Measurements from ENCODE around the gene SIVA1. TPM values are rescaled to one million over a fixed set of nuclear protein-coding genes. Genes with fewer than 3 reads are reported as not detected.

SIVA1 gene
- total and polyA plus RNA-seq, 4 donors, result 67.4 to 115 (median 99.6) TPM

GRCh38 chr14:104788873-104789663 is 36.1 kb downstream of the SIVA1 start:
- 48% methylated on average over 39 of the region's 39 CpGs for WGBS
- TF ChIP-seq RXRA (IDR thresholded peaks at IDR 0.05) (peak in 1 of 2 donors; percentile 61), TAF1 (conservative IDR thresholded peaks at IDR 0.05) (no peak), HNF4A (conservative IDR thresholded peaks at IDR 0.05) (peak; percentile 10 to 50), SP1 (IDR thresholded peaks at IDR 0.05) (peak; percentile 11), GABPA (IDR thresholded peaks at IDR 0.05 in 1 of 2, conservative IDR thresholded peaks at IDR 0.05 in 1 of 2) (no peak)
- H3K4me3 ChIP-seq (ENCODE audit: low read depth in 1 of 3, low read length in 3 of 3), result no peak overlapping the region
- H3K27me3 ChIP-seq (ENCODE audit: control insufficient read depth in 4 of 4, insufficient read depth in 4 of 4, low read length in 3 of 4), result no peaks in the 10 kb centered on the region
- H3K9ac ChIP-seq (ENCODE audit: low read depth in 1 of 2, low read length in 2 of 2), result no peak overlapping the region
- DNase-seq (ENCODE audit: low spot score), result no peak
- H3K9me3 ChIP-seq (ENCODE audit: control insufficient read depth in 4 of 4, low read length in 3 of 4), result no peaks in the 10 kb centered on the region
- H3K4me1 ChIP-seq (ENCODE audit: control insufficient read depth in 4 of 4, insufficient read depth in 4 of 4, low read length in 3 of 4), result peaks cover 55 to 87% (median 76%) of the 10 kb centered on the region in 4 donors
- peak overlapping the region; percentile 39 to 68 for H3K27ac ChIP-seq (ENCODE audit: low read depth in 1 of 2, low read length in 2 of 2)
- no peaks in the 10 kb centered on the region for H3K36me3 ChIP-seq (ENCODE audit: control insufficient read depth in 4 of 4, insufficient read depth in 3 of 4, low read depth in 1 of 4, low read length in 3 of 4)

DNA sequence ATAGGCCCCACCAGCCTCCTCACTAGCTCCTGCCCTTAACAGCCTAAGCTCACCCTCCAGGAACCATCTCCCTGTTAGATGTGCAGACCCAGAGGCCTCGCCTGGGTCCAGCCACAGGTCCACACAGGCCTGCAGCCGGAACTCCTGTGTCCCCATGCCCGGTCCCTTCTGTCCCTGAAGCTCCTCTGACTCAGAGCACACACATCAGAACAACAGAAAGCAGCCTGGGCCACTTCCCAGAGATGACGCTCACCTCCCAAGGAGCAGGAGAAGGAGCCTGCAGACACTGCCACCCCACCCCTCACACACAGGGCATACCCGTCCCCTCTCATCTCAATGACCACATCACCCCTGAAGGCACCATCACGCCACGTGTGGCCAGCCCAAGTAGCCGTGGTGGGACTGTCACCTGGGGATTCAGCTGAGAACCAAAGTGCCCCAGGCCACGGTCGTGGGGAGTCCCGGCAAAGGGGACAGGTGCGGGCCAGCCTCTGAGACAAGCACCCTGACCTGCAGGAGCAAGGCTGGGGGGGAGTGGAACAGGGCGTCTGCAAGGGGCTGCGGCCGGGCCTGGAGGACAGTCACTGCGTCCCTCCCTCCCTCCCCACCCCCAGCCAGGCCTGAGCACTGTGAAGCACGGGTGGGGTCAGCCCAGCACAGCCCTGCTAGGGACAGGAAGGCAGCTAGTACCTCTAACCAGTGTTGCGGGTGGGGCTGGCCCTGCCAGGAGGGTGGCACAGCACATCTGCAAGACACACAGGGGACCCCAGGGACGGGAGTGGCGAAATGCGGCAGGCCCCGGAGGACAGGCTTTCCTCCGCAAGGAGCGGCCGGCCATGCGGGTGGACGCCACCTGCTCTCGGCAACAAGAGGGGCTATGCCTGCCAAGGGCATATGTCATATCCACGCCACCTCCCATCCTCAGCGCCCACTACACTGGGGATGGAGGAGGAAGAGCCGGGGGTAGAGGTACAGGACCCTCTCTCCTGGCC is 37.1 kb downstream of the SIVA1 start:
- WGBS, result 76% methylated on average over 31 of the region's 31 CpGs
- no peaks in the 10 kb centered on the region for H3K27me3 ChIP-seq (ENCODE audit: control insufficient read depth in 4 of 4, insufficient read depth in 4 of 4, low read length in 3 of 4)
- no peak overlapping the region for H3K4me3 ChIP-seq (ENCODE audit: low read depth in 1 of 3, low read length in 3 of 3)
- no peak overlapping the region for H3K9ac ChIP-seq (ENCODE audit: low read depth in 1 of 2, low read length in 2 of 2)
- peaks cover 57 to 94% (median 80%) of the 10 kb centered on the region in 4 donors for H3K4me1 ChIP-seq (ENCODE audit: control insufficient read depth in 4 of 4, insufficient read depth in 4 of 4, low read length in 3 of 4)
- no peak for TF ChIP-seq NR2F2 (IDR thresholded peaks at IDR 0.05)
- no peak for TF ChIP-seq EGR1 (IDR thresholded peaks at IDR 0.05; ENCODE audit: low read depth in 2 of 2)
- no peak for TF ChIP-seq RXRA (IDR thresholded peaks at IDR 0.05)
- TF ChIP-seq FOXA2 (IDR thresholded peaks at IDR 0.05), result no peak
- no peak for TF ChIP-seq SP1 (IDR thresholded peaks at IDR 0.05)
- no peak for TF ChIP-seq REST (IDR thresholded peaks at IDR 0.05)
- no peak for TF ChIP-seq GABPA (IDR thresholded peaks at IDR 0.05 in 1 of 2, conservative IDR thresholded peaks at IDR 0.05 in 1 of 2)
- no peak for TF ChIP-seq HNF4A (conservative IDR thresholded peaks at IDR 0.05)
- no peak for TF ChIP-seq JUND (IDR thresholded peaks at IDR 0.05)
- no peak for TF ChIP-seq ZBTB33 (IDR thresholded peaks at IDR 0.05)
- no peak for TF ChIP-seq HNF4G (IDR thresholded peaks at IDR 0.05)
- TF ChIP-seq RAD21 (IDR thresholded peaks at IDR 0.05), result no peak
- TF ChIP-seq CTCF (IDR thresholded peaks at IDR 0.05; ENCODE audit: low read depth, low read length, missing input control), result no peak
- no peak for TF ChIP-seq FOXA1 (IDR thresholded peaks at IDR 0.05)
- TF ChIP-seq, protein P1, sequence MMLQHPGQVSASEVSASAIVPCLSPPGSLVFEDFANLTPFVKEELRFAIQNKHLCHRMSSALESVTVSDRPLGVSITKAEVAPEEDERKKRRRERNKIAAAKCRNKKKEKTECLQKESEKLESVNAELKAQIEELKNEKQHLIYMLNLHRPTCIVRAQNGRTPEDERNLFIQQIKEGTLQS (IDR thresholded peaks at IDR 0.05), result no peak
- H3K27ac ChIP-seq (ENCODE audit: low read depth in 1 of 2, low read length in 2 of 2), result peak overlapping the region; percentile 59 to 68
- no peaks in the 10 kb centered on the region for H3K36me3 ChIP-seq (ENCODE audit: control insufficient read depth in 4 of 4, insufficient read depth in 3 of 4, low read depth in 1 of 4, low read length in 3 of 4)
- no peaks in the 10 kb centered on the region for H3K9me3 ChIP-seq (ENCODE audit: control insufficient read depth in 4 of 4, low read length in 3 of 4)
- no peak for DNase-seq (ENCODE audit: low spot score)
